ENCODE data around the gene TNRC18.
"Not testable (repeated sequence)": the region's sequence is repeated elsewhere in the genome, so short reads cannot be mapped to it uniquely, and the experiment has no call there.

The TNRC18 gene

DNA sequence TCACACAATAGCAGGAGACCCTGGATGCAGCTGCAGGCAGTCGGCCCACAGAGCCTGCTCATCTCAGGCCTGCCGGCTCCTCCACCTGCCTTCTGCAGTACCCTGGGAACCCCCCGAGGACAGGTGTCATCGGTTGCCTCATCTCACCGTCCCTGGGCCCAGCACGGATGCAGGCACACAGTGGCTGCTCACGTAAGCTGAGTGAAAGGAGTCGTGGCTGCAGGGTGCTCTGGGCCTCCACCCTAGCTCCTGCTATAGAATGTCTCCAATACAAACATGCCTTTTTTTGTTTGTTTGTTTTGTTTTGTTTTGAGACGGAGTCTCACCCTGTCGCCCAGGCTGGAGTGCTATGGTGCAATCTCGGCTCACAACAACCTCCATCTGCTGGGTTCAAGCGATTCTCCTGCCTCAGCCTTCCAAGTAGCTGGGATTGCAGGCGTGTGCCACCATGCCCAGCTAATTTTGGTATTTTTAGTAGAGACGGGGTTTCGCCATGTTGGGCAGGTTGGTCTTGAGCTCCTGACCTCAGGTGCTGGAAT, 163.0 kb downstream of the TNRC18 start:
- not testable (repeated sequence) for DNase-seq
